ENCODE data around the gene OR2F1. TPM values are rescaled to one million over a fixed set of nuclear protein-coding genes. Genes with fewer than 3 reads are reported as not detected.

Gene OR2F1
- polyA plus RNA-seq = not detected

GRCh38 chr7:143954544-143954943 is at the start of gene OR2F1:
Gene OR2F1, plus strand, starts transcription at chr7:143954844. Its CDS starts 5,127 bp downstream, at chr7:143959971.
- Mint-ChIP-seq H3K27ac (no peak within 1 kb of the TSS), H3K4me3 (no peak within 1 kb of the TSS), H3K27me3 (ENCODE audit: low read depth in 3 of 3) (peaks cover 3 to 10% (median 4%) of the 10 kb centered on the region in 3 donors), H3K36me3 (no peaks in the 10 kb centered on the region), H3K9me3 (no peaks in the 10 kb centered on the region), H3K4me1 (no peaks in the 10 kb centered on the region)
- DNase-seq = no peak

GRCh38 chr7:143905509-143905908 is 49.1 kb upstream of the OR2F1 start:
- Mint-ChIP-seq H3K4me1 (peaks cover 14 to 18% of the 10 kb centered on the region in 2 donors), H3K36me3 (no peaks in the 10 kb centered on the region), H3K27ac (no peak overlapping the region), H3K4me3 (no peak overlapping the region), H3K27me3 (ENCODE audit: low read depth in 3 of 3) (peaks cover 8 to 16% (median 10%) of the 10 kb centered on the region in 3 donors), H3K9me3 (no peaks in the 10 kb centered on the region)
- no peak for DNase-seq

- Mint-ChIP-seq H3K27me3 (ENCODE audit: low read depth in 3 of 3) (peaks cover 8 to 16% (median 10%) of the 10 kb centered on the region in 3 donors), H3K27ac (no peak overlapping the region), H3K9me3 (no peaks in the 10 kb centered on the region), H3K36me3 (no peaks in the 10 kb centered on the region), H3K4me1 (peaks cover 8 to 12% of the 10 kb centered on the region in 2 donors), H3K4me3 (no peak overlapping the region)
- DNase-seq = no peak
These were observed 48.5 kb upstream of the OR2F1 start for GRCh38 chr7:143906151-143906550.

- H3K36me3 Mint-ChIP-seq = no peaks in the 10 kb centered on the region
- no peak overlapping the region for H3K27ac Mint-ChIP-seq
- H3K9me3 Mint-ChIP-seq = no peaks in the 10 kb centered on the region
- no peak for DNase-seq
- H3K4me1 Mint-ChIP-seq = peaks cover 3 to 5% of the 10 kb centered on the region in 2 donors
- peaks cover 4 to 11% (median 10%) of the 10 kb centered on the region in 3 donors for H3K27me3 Mint-ChIP-seq (ENCODE audit: low read depth in 3 of 3)
- no peak overlapping the region for H3K4me3 Mint-ChIP-seq
These were observed 47.7 kb upstream of the OR2F1 start for GRCh38 chr7:143906895-143907294.

GRCh38 chr7:143908120-143908519 is 46.5 kb upstream of the OR2F1 start:
- Mint-ChIP-seq H3K9me3 (no peaks in the 10 kb centered on the region), H3K27me3 (ENCODE audit: low read depth in 3 of 3) (peaks cover 2 to 8% (median 8%) of the 10 kb centered on the region in 3 donors), H3K36me3 (no peaks in the 10 kb centered on the region), H3K4me3 (no peak overlapping the region), H3K27ac (no peak overlapping the region), H3K4me1 (no peaks in the 10 kb centered on the region)
- no peak for DNase-seq

- Mint-ChIP-seq H3K4me1 (no peaks in the 10 kb centered on the region), H3K4me3 (no peak overlapping the region), H3K36me3 (no peaks in the 10 kb centered on the region), H3K27ac (no peak overlapping the region), H3K27me3 (ENCODE audit: low read depth in 3 of 3) (peaks cover 4 to 10% (median 6%) of the 10 kb centered on the region in 3 donors), H3K9me3 (no peaks in the 10 kb centered on the region)
- DNase-seq = no peak
These were observed 44.8 kb upstream of the OR2F1 start for GRCh38 chr7:143909863-143910262.

GRCh38 chr7:143910473-143911248 is 44.0 kb upstream of the OR2F1 start:
- H3K27ac Mint-ChIP-seq = no peak overlapping the region
- no peaks in the 10 kb centered on the region for H3K36me3 Mint-ChIP-seq
- no peaks in the 10 kb centered on the region for H3K9me3 Mint-ChIP-seq
- H3K4me3 Mint-ChIP-seq = no peak overlapping the region
- H3K4me1 Mint-ChIP-seq = no peaks in the 10 kb centered on the region
- H3K27me3 Mint-ChIP-seq (ENCODE audit: low read depth in 3 of 3) = peaks cover 1 to 10% (median 3%) of the 10 kb centered on the region in 3 donors
- no peak for DNase-seq

GRCh38 chr7:143913945-143914615 is 40.6 kb upstream of the OR2F1 start:
- H3K27ac Mint-ChIP-seq = no peak overlapping the region
- no peaks in the 10 kb centered on the region for H3K4me1 Mint-ChIP-seq
- H3K4me3 Mint-ChIP-seq = no peak overlapping the region

GRCh38 chr7:143914938-143915652 is 39.5 kb upstream of the OR2F1 start:
- DNase-seq = no peak
- H3K4me1 Mint-ChIP-seq = no peaks in the 10 kb centered on the region
- H3K9me3 Mint-ChIP-seq = no peaks in the 10 kb centered on the region
- H3K4me3 Mint-ChIP-seq = no peak overlapping the region
- H3K27ac Mint-ChIP-seq = no peak overlapping the region
- peaks cover 2 to 18% (median 4%) of the 10 kb centered on the region in 3 donors for H3K27me3 Mint-ChIP-seq (ENCODE audit: low read depth in 3 of 3)
- H3K36me3 Mint-ChIP-seq = no peaks in the 10 kb centered on the region

More at GRCh38 chr7:143913945-143914615, 40.6 kb upstream of the OR2F1 start:
- H3K36me3 Mint-ChIP-seq = no peaks in the 10 kb centered on the region
- H3K27me3 Mint-ChIP-seq (ENCODE audit: low read depth in 3 of 3) = peaks cover 1 to 21% (median 3%) of the 10 kb centered on the region in 3 donors
- DNase-seq = no peak
- no peaks in the 10 kb centered on the region for H3K9me3 Mint-ChIP-seq

- Mint-ChIP-seq H3K4me3 (no peak overlapping the region), H3K4me1 (no peaks in the 10 kb centered on the region), H3K36me3 (no peaks in the 10 kb centered on the region), H3K27me3 (ENCODE audit: low read depth in 3 of 3) (peaks cover 3 to 11% (median 9%) of the 10 kb centered on the region in 3 donors), H3K27ac (no peak overlapping the region), H3K9me3 (no peaks in the 10 kb centered on the region)
- DNase-seq = no peak
These were observed 29.8 kb upstream of the OR2F1 start for GRCh38 chr7:143924851-143925250.

GRCh38 chr7:143929224-143929920 is 25.3 kb upstream of the OR2F1 start:
- H3K27ac Mint-ChIP-seq = no peak overlapping the region
- H3K36me3 Mint-ChIP-seq = no peaks in the 10 kb centered on the region
- no peak overlapping the region for H3K4me3 Mint-ChIP-seq
- no peak for DNase-seq
- H3K9me3 Mint-ChIP-seq = peaks cover 2 to 8% (median 5%) of the 10 kb centered on the region in 6 donors
- H3K4me1 Mint-ChIP-seq = no peaks in the 10 kb centered on the region
- peaks cover 5 to 16% (median 5%) of the 10 kb centered on the region in 3 donors for H3K27me3 Mint-ChIP-seq (ENCODE audit: low read depth in 3 of 3)

- H3K4me1 Mint-ChIP-seq = no peaks in the 10 kb centered on the region
These were observed 22.9 kb upstream of the OR2F1 start for GRCh38 chr7:143931739-143932138.

GRCh38 chr7:143934526-143935325 is 19.9 kb upstream of the OR2F1 start, which contains the start of gene OR2F2:
Gene OR2F2, plus strand, starts transcription at chr7:143935233. Its CDS starts 0 bp downstream, at chr7:143935233.
- H3K4me3 Mint-ChIP-seq = no peak within 1 kb of the TSS
- H3K27me3 Mint-ChIP-seq (ENCODE audit: low read depth in 3 of 3) = peaks cover 1 to 15% (median 4%) of the 10 kb centered on the region in 3 donors
- H3K36me3 Mint-ChIP-seq = no peaks in the 10 kb centered on the region
- H3K4me1 Mint-ChIP-seq = no peaks in the 10 kb centered on the region
- peaks cover 2 to 11% (median 6%) of the 10 kb centered on the region in 6 donors for H3K9me3 Mint-ChIP-seq
- no peak for DNase-seq
- no peak within 1 kb of the TSS for H3K27ac Mint-ChIP-seq

More at GRCh38 chr7:143931739-143932138, 22.9 kb upstream of the OR2F1 start:
- Mint-ChIP-seq H3K27ac (no peak overlapping the region), H3K9me3 (peaks cover 2 to 11% (median 6%) of the 10 kb centered on the region in 6 donors), H3K27me3 (ENCODE audit: low read depth in 3 of 3) (peaks cover 1 to 15% (median 8%) of the 10 kb centered on the region in 3 donors), H3K36me3 (no peaks in the 10 kb centered on the region), H3K4me3 (no peak overlapping the region)
- DNase-seq = no peak

Data from immature natural killer cell (primary cell).